NCI-H128 (cell line): Measurements from ENCODE around the gene ORMDL1.

Experiments used
- DNase-seq: peaks from one replicate; lab custom pipeline; 2025; ENCODE audit not compliant: unreplicated experiment; lab: John Stamatoyannopoulos, UW

ORMDL1 gene, protein sequence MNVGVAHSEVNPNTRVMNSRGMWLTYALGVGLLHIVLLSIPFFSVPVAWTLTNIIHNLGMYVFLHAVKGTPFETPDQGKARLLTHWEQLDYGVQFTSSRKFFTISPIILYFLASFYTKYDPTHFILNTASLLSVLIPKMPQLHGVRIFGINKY

DNA sequence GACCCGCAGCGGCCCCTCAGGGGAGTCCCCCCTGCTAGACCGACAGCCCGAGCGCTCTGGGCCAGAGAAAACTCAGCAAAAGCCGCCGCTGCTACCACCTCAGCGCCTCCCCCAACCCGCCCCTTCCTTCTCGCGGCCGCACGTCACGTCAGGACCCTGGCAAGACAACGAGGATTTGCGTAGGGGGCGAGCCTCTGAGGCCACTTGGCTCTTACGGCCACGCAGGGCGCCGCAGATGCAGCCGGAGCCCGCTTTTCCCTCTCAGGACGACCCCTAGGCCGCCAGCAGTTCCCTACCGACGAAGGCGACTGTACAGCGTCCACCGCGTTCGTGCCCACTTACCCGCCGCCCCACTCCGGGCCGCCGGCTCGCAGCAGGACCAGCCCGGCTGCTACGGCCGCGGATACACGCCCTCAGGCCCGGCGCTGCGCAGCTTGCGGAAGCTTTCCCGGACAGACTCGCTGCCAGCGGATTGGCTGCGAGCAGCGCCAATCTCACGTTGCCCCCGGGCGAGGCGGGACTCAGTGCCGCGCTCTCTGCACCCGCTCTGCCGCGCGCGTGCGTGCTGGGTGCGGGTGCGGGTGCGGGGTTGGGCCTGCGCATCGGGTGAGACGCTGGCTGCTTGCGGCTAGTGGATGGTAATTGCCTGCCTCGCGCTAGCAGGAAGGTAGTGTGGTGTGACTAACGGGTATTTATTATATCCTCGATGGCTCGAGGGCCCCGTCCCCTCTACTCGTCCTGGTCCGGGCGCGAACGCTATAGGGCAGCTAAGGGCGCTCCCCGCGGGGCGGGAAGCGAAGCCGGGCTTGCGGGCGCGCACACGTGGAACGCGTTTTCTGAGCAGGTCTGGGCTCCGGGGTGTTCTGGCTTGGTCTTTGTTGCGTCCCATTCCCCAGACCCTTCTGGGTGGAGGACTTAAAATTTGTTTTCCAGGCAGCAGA, at the start of gene ORMDL1, which contains the start of gene PMS1:
ORMDL1 (minus strand) TSS at position 413 of the 941 bp plus-strand sequence. CDS start 1,744 bp downstream, outside the sequence.
PMS1 (plus strand) TSS at position 524 of the 941 bp plus-strand sequence. CDS start 7,360 bp downstream, outside the sequence.
- DNase-seq: peak; percentile 74

DNA sequence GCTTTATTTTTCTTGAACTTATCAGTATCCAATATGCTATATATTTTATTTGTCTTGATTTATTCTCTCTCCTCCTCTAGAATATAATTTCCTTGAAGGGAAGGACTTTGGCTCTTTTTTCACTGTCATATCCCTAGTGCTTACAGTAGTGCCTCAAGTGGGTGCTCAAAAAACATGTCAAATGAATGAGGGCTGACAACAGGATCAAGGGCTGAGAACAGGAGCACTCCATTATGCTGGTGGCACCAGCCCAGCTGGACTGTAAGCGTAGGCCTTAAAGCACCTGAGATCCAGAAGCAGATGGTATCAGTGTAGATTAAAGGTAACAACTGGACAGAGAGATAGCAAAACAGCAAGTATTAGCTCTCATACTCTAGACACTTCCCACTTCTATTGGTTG, 46.4 kb upstream of the ORMDL1 start:
- no peak for DNase-seq

DNA sequence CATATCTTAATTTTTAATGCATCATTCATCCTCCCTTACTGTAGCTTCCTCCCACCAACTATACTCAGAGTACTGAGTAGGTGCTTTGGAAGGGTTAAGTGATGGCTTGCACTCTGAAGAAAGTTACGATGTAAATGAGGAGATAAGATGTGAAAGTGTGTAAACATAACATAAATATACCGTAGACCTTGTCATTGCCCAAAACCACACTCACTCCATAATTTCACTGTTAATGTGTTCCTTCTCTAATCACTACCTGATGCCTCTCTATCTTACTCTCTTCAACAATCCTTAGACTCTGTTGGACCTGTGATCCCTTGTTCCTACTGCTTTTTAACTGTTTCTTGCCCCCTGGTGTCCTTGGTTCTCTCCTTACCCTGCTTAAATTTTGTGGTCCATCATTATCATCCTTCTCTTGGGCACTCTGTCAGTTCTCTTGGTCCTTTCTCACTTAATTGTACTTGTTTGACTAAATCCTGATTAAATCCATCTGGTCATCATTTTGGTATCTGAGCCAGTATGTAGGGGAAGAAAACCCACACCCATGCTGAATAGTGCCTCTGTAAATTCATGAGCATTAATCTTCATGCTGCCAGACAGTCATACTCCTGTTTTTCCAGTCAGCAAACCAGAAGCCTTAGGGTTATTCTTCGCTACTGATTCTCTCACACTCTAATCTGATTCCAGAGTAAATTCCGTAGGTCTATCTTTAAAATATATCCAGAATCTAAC, 45.1 kb upstream of the ORMDL1 start:
- DNase-seq: no peak

DNA sequence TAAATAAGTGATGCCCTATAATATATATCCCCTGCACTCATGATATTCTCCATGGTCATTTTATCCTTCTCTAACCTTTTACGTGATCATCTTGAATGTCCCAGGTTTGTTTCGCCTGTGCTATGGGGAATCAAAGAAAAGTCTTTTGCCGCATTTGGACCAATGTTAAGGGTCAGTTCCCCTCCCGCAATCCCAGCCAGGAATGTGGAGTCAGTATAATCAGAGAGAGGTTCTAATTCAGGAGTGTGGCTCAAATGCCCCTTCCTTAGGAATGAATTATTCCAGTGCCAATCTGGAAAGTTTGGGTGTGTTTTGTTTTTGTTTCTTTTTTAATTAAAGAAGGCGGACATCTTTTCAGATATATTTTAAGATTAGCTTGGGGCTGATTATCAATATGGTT, 41.9 kb upstream of the ORMDL1 start:
- no peak for DNase-seq

DNA sequence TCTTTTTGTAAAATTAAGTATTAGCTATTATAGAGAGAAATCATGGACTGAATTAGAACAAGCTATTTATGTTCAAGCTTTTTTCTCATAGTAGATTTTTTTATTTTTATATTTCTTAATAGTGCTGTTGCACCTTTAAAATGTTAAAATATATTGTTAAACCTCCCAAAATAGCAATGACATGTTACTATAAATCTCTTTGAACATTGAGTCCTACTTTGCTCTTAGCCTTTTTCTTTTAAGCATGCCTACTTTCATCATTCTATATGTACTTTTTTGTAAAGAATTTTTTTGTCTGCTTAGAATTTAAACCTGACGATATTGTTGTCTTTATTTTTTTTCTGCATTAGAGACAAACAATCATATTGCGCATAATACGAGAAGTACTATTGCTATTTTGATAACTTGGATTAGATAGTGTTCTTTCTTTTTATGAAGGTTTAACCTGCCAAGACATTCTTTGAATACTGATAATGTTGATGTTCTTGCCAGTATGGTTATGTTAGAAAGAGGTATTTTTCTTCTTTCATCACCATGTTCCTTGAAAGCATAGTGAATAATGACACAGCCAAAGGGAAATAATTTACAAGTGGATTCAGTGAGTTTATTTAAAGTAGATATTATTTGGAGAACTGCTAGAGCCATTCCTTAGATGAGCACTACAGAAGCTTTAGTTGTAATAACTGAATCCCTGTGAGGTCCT, 40.7 kb upstream of the ORMDL1 start:
- DNase-seq: no peak

DNA sequence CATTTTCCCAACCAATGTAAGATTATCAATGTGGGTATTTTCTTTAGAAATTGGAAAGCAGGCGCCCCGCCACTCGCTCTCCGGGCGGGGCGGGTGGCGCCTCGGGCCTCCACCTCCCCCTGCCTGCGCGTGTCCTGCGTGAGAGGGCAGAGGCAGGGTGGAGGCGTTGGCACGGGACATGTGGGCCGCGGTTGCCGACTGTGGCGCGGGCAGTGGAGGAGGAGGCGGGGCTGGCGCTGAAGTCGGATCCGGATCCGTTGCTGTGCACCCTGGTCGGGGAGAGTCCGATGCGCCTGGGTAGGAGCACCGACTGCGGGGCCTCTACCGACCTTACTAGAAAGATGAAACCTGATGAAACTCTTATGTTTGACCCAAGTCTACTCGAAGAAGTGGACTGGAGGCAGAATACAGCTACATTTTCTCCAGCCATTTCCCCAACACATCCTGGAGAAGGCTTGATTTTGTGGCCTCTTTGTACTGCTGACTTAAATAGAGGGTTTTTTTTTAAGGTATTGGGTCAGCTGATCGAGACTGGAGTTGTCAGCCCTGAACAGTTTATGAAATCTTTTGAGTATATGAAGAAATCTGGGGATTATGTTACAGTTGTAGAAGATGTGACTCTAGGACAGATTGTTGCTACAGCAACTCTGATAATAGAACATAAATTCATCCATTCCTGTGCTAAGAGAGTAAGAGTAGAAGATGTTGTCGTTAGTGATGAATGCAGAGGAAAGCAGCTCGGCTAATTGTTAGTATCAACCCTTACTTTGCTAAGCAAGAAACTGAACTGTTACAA, 38.0 kb upstream of the ORMDL1 start:
- no peak for DNase-seq

DNA sequence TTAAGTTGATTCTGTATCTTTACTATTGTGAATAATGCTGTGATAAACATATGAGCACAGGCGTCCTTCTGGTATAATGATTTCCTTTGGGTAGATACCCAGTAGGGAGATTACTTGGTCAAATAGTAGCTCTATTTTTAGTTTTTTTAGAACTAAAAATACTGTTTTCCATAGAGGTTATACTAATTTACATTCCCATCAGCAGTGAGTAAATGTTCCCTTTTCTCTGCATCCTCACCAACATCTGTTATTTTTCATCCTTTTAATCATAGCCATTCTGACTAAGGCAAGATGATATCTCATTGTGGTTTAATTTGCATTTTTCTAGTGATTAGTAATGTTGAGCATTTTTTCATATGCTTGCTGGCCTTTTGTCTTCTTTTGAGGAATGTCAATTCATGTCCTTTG, 35.2 kb upstream of the ORMDL1 start:
- DNase-seq: no peak

DNA sequence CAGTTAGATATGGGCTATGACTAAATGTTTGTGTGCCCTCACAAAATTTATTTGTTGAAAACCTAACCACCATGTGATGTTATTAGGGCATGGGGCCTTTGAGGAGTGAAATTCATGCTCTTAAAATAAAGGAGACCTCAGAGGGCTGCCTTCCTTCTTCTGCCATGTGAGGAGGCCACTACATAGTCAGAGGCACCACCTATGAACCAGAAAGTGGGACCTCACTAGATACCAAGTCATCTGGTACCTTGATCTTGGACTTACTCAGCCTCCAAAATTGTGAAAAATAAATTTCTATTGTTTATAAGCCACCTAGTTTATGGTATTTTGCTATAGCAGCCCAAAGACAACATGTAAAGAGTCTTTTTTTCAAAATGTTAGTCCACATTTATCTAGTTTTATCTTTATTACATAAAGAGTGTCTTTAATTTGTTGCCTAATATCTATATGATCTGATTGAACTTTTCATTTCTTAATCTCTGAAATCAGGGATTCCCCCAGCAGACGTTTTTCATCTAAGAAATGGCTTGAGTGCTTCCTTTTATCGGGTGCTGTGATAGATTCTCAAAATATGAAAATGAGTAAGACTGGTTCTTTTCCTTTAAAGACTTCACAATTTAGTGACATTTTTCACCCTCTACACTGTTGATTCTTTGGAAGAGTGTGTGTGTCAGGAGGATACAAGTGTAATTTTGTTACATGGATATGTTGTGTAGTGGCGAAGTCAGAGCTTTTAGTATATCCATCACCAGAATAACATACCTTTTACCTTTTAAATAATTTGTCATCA, 34.3 kb upstream of the ORMDL1 start:
- DNase-seq: no peak

DNA sequence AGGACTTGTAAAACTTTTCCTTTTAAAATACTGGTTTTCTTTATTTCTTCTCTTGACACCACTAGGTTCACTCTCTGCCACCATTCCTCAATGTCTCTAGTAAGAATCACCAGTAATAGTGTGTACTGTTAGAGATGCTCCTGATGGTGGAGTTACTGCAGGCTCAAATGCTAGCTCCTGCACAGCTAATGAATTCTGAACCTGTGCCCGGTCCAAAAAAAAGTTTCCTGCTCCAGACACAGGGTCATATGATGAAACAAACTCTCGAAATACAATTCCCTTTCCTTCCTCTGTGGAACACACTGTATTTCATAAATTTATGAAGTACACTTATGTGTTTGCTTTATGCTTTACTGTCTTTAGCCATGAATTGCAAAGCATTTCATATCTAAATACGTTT, 19.3 kb upstream of the ORMDL1 start:
- DNase-seq: no peak

DNA sequence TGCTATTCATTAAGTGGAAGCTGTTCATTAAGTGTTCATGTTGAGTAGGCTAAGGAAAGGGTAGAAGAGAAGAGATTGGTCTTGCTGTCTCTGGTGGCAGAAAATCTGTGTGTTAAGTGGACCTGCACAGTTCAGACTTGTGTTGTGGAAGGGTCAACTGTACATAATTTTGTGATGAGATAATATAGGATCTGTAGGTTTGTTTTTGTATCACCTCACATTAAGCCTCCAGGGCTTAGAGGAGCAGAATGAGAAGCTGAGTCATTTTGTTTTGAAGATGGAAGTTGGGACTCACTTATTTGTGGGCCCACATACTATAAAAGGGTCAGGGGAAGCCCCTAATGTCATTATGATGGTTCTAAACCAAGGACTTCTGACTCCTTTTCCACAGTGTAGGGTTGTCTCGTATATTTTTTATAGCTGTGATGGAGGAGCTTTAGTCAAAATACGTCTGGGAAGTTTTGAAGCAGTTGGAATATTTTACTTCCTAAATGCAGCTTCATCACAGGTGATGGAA, 18.3 kb upstream of the ORMDL1 start:
- DNase-seq: no peak

DNA sequence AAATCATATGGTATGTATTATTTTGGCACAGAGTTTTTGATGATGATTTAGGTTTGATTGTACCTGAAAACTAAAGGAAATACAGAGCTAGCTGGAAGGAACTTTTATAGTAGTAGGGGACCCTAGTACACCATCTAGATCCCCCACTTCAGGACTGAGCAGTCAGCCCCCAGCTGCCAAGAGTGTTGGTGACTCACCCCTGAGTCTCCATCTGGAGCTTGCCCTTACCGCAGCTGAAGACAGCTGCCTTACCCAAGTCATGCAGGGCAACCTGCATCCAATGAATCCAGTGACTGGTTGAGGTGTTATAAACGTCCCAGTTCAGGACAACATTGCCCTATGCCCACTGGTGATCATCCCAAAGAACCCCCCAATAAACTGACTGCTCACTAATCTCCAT, 15.4 kb upstream of the ORMDL1 start:
- DNase-seq: no peak

DNA sequence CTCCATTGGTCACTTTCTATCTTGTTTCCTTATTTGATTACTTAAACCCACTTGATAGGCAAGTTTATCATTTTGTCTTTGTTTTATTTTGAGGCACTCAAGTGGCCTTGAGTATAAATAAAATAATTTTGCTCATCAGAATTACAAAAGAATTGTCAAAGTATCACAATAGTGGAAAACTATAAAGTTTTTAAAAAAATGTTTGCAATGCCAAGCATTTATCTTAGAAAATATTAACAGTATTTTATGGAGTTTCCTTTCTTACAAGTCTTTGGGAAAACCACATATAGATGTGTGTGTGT, 14.8 kb upstream of the ORMDL1 start:
- DNase-seq: no peak

DNA sequence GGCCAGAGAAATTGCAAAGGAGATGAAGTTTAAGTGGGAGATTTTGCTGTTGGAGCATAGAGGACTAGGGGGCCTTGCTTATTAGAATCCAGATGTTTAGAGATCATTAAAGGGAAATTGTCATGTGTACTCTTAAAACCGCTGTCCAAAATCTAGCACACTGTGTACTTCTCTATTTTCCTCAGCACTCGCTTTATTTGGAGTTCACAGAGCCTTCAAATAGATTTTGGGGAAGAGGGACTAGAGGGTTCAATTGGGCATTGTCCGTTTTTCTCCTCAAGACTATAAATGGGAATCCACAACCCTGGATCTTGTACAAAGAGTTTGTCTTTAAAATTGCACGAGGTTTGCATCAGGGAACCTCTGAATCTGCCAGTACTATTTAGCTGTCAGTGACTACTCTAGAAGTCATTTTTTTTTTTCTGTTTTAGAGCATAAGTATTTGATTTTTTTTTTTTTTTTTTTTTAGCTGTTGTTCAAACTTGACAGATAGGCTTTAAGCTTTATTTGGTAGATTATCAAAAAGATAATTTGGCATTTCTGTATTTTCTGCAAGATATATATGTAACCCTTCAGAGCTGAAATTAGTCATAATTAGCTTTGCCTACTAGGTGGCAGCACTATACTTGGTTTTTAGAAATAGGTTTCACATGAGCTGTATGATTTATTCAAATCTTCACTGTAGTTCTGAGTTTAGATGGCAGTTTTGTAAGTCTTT, 14.3 kb upstream of the ORMDL1 start:
- no peak for DNase-seq

DNA sequence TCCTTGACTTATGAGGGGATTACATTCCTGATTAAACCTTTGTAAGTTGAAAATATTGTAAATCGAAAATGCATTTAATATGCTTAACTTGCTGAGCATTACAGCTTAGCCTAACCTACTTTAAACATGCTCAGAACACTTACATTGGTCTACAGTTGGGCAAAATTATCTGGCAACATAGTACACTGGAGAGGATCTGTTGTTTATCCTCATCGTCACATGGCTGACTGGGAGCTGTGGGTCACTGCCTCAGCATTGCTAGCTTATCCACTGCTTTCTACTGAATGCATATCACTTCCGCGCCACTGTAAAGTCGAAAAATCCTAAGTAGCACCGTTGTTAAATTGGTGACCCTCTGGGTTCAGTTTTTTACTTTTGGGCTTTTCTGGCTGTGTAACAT, 13.8 kb upstream of the ORMDL1 start:
- no peak for DNase-seq

DNA sequence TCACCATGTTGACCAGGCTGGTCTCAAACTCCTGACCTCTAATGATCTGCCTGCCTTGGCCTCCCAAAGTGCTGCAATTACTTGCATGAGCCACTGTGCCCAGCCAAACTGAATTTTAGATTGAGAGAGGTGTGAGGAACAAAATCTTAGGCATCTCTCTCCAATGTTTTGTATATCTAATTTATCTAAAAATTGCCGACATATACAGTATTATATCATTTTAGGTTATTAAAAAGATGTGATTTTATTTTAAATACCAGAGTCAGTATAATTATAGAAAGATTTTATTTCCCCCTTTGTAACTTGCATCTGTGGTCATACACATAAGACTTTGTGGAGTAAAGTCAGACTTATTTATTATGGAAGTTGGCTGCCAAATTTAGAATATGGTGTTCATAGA, 10.2 kb upstream of the ORMDL1 start:
- no peak for DNase-seq

DNA sequence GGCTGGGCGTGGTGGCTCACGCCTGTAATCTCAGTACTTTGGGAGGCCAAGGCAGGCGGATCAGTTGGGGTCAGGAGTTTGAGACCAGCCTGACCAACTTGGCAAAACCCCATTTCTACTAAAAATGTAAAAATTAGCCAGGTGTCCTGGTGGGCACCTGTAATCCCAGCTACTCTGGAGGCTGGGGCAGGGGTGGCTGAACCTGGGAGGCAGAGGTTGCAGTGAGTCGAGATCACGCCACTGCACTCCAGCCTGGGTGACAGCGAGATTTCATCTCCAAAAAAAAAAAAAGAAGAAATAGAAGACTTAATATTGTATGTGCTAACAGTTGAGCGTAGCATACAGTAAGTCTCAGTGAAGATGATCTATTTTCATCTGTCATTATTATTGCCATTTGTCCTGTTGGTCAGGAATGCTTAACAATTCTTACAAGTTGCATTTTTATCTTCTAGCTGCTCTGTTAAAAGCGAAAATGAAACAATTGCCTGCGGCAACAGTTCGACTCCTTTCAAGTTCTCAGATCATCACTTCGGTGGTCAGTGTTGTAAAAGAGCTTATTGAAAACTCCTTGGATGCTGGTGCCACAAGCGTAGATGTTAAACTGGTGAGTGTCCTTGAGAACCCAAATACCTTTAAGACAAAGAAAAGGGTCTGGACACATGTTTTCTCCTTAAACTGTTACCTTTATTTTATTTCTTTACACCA, 7.4 kb upstream of the ORMDL1 start:
- DNase-seq: no peak

DNA sequence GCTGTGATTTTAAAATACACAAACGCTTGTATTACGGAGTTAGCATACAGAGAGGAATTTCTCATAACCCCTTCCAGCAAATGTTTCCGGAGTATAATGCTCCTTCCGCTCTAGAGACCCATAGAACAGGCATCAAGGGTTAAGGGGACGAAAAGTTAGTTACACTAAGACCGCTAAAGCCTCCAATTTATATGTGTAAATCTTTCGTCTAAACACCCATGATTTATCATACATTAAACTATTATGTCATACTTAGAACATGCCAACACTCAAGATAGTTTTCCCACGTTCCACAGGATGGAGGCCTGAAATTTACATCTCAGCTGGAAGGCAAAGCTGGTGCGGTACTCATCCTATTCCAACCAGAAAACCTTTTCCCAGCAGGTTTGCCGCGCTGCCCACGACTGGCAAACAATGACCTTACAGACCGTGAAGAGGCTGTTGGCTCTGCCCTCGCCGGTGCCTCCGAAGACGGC, 650 bp downstream of the ORMDL1 start:
- DNase-seq: no peak

DNA sequence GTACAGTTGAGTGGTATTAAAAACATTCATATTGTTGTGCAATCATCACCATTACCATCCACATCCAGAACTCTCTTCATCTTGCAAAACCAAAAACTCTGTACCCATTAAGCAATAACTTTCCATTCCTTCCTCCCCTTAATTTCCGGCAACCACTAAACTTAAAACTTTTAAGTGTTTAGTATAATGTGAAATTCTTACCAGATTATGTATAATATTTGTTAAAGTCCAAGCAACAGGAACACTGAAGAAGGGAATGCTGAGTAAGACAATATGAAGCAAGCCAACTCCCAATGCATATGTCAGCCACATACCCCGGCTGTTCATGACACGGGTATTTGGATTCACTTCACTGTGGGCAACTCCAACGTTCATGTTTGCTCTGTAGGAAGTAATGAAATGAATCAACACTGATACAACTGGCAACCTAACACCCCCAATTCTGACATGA, 1.9 kb downstream of the ORMDL1 start:
- no peak for DNase-seq
